ENCODE measurements around the gene SLC47A2.

SLC47A2 gene

DNA sequence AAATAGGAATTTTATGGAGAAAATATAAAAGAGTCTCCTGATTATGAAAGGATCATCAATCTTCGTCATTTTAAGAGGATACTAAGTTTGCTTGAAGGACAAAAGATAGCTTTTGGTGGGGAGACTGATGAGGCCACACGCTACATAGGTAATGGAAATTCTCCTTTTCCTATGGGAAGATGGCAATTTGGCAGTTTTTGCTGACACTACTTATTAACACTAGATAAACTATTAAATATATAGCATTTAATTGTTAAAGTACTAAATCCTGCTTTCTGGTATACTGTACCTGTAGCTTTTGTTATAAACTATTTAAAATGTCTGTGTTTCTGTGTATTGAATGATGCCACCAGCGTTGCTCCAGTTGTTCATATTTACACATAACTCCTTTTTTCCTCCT, 55.3 kb downstream of the SLC47A2 start:
- no peak for DNase-seq

DNA sequence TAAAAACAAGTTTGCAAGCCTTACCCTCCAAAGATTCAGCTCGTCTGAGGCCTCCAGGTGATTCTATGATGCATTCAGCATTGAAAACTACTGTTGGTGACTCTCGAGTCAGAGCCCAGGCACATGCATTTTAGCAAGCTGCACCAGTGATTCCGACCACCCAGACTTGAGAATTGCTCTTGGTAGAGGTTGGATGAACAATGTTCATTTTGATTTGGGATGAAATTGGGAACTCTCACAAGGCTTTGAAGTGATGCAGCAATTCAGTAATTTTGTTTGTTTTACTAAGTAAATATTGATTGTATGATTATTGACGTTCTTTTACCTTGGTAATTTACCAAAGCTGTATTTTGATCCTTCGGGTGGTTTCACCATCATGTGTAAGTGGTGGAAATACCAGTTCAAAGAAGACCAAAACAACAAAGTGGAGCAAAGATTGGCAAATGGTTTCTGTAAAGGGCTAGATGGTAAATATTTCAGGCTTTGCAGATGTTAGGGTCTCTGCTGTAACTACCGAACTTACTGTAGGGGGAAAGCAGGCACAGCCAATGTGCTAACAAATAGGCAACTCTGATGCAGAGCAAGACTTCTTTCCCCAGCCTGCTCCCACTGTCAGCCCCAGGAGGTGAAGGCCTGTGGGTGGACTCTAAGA, 56.0 kb downstream of the SLC47A2 start:
- DNase-seq: no peak

DNA sequence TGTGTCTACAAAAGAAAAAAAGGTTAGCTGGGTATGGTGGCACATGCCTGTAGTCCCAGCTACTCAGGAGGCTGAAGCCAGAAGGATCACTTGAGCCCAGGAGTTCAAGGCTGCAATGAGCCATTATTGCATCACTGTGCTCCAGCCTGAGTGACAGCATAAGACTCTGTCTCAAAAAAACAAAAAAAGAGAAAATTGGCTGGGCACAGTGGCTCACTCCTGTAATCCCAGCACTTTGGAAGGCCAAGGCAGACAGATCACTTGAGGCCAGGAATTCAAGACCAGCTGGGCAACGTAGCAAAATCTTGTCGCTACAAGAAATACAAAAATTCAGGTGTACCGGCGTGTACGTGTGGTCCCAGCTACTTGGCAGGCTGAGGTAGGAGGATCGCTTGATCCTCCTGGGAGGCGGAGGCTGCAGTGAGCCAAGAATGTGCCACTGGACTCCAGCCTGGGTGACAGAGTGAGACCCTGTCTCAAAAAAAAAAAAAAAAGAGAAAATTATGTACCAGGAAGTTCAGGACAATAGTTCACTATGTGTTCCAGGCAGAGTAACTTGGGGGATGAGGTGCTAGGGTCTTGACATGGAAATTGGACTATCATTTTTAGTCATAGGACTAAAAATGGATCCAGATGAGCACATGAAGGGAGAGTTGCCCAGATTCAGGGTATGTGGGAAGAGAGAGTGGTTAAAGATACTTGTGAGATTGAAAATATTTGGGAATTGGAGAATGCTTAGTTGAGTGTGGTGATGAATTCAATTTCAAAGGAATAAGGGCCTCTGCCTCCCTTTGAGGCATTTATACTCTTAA, 56.8 kb downstream of the SLC47A2 start:
- no peak for DNase-seq

DNA sequence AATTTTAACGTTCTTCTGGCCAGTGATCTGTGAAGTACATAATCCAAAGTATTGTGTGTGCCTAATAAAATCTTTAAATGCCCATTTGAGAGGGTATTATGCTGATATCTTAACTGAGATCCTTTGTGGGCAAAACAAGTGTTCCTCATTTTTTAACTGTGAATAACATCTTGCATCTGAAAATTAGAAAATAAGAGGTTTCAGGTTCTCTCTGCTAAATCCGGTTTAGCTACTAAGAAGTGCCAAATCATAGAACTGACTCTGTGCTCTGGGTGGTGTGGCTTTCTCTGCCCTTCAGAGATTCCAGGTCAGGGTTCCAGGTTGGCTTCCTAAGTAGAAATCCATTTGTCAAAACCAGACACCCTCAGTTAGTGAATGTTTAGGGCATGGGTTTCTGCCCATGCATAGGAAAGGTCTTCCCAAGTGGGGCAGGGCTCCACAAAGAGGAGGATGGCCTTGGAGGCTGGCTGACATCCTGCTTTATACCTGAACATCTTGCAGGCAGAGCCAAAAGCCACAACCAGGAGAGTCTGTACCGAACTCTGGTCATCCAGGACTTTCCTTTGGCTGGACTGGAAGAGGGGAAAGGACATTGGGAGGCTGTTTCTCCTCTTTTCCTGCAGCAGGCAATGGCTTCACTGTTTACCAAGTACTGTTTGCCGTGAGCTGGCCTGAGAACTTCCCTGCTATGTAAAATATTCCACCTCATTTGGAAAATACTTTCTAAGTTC, 59.4 kb downstream of the SLC47A2 start:
- DNase-seq: no peak

DNA sequence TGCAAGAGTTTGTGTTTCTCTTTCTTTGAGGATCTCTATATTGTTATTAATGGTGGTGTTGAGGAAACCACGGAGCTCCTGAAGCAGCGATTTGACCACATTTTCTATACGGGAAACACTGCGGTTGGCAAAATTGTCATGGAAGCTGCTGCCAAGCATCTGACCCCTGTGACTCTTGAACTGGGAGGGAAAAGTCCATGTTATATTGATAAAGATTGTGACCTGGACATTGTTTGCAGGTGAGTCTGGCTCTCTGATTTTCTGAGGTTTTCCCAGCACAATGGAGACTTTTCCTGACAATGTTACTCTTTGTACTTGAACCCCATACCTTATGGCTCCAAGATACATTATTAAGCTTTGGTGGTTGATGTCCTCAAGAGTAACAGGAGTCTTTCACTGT, 60.0 kb downstream of the SLC47A2 start:
- no peak for DNase-seq

DNA sequence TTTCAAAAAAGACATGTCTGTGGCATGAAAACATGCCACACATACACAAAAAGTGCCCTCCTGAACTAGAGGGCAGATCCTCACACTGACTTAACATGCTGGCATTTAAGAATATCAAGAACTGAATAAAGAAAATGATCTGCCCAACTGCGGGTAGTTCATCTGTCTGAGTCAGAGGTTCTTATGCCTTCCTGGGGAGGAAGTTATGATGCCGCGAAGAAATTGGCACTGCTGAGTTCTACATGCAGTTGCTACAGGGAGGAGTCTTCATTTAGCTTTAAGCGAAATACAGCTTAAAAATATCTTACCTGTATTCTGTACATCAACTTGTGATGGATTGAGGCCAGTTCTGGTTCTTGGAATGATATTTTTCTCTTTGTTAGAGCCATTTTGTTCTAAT, 61.5 kb downstream of the SLC47A2 start:
- no peak for DNase-seq

DNA sequence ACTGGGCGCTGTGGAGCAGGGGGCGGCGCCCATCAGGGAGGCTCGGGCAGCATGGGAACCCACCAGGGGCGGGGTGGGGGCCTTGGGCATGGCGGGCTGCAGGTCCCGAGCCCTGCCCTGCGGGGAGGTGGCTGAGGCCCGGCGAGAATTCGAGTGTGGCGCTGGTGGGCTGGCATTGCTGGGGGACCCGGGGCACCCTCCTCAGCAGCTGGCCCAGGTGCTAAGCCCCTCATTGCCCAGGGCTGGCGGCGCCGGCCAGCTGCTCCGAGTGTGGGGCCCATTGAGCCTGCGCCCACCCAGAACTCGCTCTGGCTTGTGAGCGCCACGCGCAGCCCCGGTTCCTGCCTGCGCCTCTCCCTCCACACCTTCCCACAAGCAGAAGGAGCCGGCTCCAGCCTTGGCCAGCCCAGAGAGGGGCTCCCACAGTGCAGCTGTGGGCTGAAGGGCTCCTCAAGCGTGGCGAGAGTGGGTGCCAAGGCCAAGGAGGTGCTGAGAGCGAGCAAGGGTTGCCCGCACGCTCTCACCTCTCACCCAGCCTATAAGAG, 62.0 kb downstream of the SLC47A2 start:
- DNase-seq: no peak

DNA sequence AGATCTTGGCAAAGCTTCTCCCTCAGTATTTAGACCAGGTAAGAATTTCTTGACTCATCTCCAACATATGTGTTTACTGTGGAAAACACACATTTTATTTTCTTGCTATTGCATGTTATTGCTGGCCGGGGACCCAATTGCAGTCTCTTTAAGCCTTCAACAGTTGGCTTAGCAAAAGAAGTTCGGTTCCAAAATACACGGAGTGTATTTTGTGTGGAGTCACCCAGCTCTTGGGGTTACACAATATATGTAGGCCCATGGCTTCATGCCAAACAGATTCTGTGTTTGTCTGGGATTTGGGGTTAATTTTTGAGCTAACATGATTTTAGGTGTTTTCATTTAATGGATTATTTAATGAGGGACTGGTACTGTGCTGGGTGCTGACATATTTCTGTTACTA, 63.8 kb downstream of the SLC47A2 start:
- DNase-seq: no peak

DNA sequence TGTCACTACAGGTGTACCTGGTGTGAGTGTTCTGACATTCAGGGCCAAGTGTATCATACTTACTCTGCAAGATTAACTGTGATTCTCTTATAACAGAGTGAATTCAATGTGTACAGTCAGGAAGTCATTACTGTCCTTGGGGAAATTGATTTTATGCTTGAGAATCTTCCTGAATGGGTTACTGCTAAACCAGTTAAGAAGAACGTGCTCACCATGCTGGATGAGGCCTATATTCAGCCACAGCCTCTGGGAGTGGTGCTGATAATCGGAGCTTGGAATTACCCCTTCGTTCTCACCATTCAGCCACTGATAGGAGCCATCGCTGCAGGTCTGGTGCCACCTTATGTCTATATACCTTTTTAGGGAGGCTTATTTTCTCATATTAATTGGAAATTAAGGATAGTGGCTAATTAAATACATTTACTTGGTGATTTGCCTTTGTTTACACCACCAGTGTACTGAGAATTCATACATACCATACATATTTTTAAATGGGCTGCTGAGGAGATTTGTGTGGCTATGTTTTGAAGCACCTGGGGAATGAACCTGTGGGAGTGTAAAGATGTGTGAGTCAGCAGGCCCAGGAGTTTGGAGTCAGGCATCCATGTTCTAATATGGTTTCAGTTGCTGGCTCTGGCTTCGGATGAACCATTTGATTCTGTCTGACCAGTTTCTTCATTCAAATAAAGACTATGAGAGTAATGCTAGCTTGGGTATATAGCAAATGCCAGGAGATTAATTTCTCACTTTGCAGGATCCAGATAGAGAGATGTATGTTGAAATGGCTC, 64.7 kb downstream of the SLC47A2 start:
- DNase-seq: no peak

DNA sequence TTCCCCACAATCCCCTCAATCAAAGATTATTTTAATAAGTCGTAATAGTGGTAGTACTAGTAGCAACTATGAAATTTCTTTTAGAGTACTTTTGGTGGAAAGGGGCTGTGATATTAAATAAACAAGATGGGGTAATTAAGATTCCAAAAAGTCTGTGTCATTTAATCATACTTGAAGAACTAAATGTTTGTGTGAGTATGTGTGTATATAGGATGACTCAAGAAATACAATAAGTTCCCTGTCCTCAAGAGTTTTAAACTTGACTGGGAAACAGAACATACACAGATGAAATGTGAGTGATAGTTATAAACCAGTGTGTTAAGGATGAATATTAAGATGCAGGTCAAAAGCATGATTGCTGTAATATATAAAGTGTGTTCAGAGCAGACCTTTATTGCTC, 65.6 kb downstream of the SLC47A2 start:
- DNase-seq: no peak

DNA sequence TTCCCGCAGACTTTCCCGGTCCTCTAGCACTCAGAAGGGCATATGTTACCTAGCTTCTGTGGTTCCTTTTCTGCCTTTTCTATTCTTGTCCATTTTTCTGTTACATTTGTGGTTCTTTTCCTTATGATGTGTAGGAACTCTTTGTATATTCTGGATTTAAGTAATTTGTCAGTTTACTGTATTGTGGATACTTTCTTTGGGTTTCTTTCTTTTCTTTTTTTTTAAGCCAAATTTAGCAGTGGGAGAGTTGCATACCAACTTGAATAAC, 67.2 kb downstream of the SLC47A2 start:
- DNase-seq: no peak

DNA sequence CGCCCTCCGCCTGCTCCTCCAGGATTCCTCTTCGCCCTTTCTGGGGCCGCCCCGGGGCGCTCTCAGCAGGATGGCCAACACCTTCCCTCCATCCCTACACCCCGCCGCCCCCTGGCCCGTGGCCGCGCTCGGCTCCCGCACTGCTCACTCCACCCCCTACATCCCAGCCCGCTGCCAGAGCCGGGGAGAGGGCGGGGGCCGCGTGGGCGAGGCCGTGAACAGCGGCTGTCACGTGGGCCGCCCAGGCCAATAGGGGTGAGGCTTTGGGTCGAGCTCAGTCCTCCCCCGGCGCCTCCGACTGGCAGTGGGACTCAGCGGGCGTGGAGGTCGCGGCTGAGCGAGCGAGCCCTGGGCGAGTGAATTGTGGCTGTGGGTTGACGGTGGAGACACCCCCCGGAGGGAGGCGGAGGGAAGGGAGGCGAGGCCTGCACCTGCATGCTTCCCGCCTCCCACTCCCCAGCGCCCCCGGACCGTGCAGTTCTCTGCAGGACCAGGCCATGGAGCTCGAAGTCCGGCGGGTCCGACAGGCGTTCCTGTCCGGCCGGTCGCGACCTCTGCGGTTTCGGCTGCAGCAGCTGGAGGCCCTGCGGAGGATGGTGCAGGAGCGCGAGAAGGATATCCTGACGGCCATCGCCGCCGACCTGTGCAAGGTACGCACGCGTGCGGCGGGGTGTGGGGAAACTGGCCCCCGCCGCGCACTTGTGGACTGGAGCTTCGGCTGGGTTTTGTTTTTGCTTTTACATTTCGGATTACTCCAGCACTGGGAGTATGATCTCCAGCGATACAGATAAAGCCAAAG, 67.7 kb downstream of the SLC47A2 start, which contains the start of gene ALDH3A2:
Gene ALDH3A2 (plus strand): TSS at position 277 of the 799 bp plus-strand sequence. CDS start 221 bp downstream, at position 498.
- DNase-seq: peak; percentile 97

DNA sequence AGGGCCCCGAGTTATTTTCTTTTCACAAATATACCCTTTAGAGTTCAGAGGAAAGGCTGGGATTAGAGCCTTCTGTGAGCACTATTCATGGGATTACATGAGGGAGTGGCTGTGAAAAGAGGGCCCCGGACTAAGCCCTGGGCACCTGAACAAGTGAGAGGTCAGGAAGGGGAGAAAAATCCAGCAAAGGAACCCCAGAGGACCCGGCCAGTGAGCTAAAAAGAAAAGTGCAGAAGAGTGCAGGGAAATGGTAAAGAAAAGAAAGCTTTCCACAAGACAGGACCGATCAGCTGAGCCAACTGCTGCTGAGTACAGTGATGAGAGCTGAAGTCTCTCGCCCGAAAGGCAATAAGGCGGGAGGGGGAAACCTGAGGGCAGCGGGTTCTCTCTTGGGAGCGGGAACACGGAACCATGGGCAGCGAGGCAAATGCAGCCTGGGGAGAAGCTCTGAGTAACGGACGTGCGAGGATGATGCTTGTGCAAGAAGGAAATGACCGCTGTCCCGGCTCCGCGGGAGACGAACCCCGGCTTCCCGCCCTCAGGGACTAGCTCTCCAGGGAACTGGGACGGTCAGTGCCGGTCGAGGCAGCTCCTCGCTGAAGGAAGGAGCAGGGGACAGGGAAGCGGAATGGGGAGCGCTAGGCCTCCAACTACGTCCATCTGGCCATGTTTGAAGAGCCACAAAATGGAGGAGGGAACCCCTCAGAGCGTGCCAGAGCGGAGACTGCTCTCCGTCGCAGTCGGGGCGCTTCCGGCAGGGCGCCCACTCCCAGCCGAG, 68.5 kb downstream of the SLC47A2 start:
- DNase-seq: no peak

DNA sequence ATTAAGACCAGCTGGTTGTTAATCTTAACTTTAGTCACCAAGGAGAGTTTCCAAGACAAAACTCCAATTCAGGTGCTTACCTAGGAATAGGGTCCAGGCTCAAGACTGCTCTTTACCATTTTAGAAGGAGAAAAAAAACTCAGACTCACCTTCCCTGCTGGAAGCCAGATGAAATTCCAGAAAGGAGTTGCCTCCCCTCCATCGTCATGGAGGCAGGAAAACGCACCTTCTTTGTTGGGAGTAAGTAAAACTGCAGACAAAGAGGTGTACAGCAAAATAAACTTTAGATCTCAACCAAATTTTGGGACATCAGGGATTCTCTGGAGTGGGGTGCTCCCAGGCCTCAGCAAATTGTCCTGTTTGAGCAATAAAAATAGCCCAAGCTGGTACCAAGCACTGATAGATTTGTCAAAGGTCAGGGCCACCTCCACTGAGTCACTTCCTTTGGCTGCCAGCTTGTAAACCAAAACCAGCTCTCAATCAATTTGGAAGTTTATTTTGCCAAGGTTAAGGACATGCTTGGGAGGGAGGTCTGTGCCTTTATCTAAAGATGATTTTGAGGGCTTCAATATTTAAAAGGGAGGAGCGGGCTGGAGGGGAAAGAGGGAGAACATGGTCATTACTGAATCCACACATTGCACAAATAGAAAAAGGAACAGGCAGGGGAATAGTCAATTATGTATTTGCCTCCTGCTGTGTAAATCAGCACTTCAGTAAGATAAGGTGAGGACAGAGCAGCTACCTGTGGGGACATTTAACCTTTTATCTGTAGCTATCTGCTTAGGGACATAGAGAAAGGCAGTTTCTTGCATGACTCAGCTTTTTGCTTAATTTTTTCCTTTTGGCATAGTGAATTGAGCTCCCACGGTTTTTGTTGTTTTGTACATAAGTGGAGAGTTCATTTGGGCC, 69.3 kb downstream of the SLC47A2 start:
- no peak for DNase-seq

DNA sequence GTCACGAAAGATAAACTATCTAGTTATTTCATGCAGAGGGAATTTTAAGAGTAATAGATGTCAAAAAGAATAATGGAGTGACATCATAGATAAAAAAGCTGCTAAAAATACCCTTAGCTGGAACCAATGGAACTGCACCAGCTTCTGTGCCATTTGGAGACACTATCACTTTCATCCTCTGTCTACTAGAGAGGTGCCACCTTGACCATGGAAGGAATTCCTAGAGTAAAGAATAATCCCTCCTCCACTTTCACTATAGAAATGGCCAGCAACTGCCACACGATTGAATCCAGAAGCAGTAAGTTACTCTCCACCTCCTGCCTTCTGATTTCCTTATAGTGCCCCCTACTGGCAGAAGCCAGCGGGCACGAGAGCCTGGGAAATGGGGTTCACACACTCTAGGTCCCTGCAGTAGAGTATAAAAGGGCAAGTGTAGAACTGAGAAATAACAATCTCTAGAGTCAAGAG, 70.6 kb downstream of the SLC47A2 start:
- DNase-seq: no peak

DNA sequence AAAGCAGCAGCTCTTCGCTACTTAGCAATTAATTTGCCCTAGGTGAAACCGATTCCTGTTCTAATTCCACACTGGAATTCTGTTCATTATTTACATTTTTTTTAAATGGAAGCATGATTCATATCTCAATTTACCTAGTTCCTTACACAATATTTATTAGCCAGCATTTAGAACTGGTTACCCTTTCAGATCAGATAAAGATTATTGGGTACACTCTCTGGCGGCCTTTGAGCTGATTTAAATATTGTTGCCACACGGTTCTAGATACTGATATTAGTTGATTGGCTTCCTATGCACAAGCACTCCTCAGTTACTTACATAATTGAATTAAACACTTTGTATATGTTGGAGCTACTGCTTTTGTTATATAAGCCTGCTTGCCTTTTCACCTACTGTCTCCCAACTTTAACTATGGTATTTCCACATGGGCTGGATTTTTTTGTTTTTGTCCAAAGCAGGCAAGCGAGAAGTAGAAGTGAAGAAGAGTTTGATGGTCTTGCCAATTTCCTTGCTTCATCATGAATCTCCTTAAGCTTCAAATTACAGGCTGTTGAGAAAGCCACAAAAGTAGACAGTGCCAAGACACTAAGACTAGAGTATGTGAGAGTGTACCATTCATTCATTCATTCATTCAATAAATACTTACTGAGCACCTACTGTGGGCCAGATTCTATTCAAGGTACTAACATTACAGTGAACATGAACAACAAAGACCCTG, 71.7 kb downstream of the SLC47A2 start:
- DNase-seq: no peak

DNA sequence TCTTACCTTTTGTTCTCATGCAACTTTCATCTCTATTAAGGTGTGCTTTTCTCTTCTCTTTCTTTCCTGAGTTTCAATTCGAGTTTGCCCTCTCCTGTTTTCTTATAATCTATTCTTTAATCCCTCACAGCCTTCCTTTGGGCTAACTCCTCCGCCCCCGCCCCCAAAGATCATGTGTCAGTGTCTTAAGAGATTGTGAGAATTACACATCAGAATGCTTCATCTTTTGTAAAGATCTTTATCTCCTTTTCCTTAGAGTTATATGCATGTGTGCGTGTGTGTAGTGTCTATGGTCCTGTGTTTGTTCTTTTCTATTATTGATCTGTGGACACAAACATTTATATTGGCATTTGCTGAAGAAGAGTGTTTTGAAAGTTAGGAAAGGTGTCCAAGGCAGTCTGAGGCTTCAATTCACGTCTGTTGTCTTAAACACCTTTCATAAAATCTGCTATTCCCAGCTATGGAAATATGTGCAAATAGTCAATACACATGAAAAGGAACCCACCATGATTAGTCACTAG, 74.0 kb downstream of the SLC47A2 start:
- DNase-seq: no peak

DNA sequence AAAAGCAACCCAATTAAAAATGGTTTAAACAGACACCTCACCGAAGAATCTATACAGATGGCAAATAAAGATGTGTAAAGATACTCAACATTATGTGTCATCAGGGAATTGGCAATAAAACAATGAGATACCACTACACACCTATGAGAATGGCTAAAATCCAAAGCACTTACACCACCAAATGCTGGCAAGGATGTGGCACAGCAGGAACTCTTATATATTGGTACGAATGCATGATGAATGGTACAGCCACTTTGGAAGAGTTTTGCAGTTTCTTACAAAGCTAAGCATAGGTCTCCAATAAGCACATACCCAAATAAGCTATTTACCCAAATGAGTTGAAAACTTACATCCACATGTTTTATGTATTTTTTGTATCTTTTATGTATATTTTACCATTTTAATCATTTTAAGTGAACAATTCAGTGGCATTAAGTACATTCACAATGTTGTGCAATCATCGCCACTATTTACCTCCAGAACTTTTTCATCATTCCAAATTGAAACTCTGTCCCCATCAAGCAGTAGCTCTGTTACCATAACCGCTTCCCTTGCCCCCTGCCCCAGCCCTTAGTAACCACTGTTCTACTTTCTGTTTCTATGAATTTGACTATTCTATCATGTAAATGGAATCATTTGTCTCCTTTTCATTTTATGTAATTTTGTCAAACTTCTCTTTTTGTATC, 74.6 kb downstream of the SLC47A2 start:
- DNase-seq: no peak

Measured in left hindlimb (tissue), 1 donor.